Spinal cord (tissue), 10 donors: ENCODE data around the gene MROH2A. TPM values are rescaled to one million over a fixed set of nuclear protein-coding genes. Genes with fewer than 3 reads are reported as not detected.

ENCODE experiments used
- DNase-seq, 6 donors: peaks; one replicate each; pipeline versions ENCODE4 v3.0.0 to v3.0.0-alpha.2; 2013 to 2015; ENCODE audit warnings: low spot score in 6 of 6, low read depth in 4 of 6
- H3K27ac ChIP-seq: one replicate; pipeline ENCODE4 v1.5.1; 2013; ENCODE audit warnings: low read depth, low read length, control low read depth
- H3K27me3 ChIP-seq: one replicate; pipeline ENCODE4 v1.6.1; 2013; ENCODE audit warnings: low read length; ENCODE audit not compliant: control insufficient read depth, insufficient read depth
- H3K36me3 ChIP-seq: one replicate; pipeline ENCODE4 v1.6.1; 2013; ENCODE audit warnings: low read length; ENCODE audit not compliant: control insufficient read depth, insufficient read depth
- H3K4me1 ChIP-seq: one replicate; pipeline ENCODE4 v1.6.1; 2013; ENCODE audit warnings: low read length; ENCODE audit not compliant: control insufficient read depth, insufficient read depth
- H3K4me3 ChIP-seq: one replicate; pipeline ENCODE4 v1.5.1; 2013; ENCODE audit warnings: low read depth, low read length, control low read depth
- H3K9me3 ChIP-seq: one replicate; pipeline ENCODE4 v1.6.1; 2013; ENCODE audit warnings: low read length; ENCODE audit not compliant: control insufficient read depth, insufficient read depth
- WGBS: methylation state at CpG from one replicate; pipeline ENCODE4 v1.1.5; 2013; ENCODE audit warnings: missing lambda C conversion rate; ENCODE audit not compliant: insufficient coverage; 5-methylcytosine and 5-hydroxymethylcytosine counted together
- polyA plus RNA-seq, 2 donors: library from polyadenylated mRNA; unstranded; fragments of 120-200 nt; gene quantifications; one replicate each; pipeline ENCODE4 v1.2.1, GENCODE V29; 2013; ENCODE audit not compliant: insufficient read length in 2 of 2
- total RNA-seq, 2 donors: library from RNA; depleted of rRNA in 1 of 2; stranded (reverse); fragments of 120-200 nt in 1 of 2; fragments of >200 nt in 1 of 2; gene quantifications; one replicate each; pipeline versions ENCODE4 v1.2.3 to v1.2.4, GENCODE V29; 2013 to 2014
- donor health status: healthy.

MROH2A gene
- total and polyA plus RNA-seq, 4 donors: under 0.01 to 0.12 TPM; not detected in 2

DNA sequence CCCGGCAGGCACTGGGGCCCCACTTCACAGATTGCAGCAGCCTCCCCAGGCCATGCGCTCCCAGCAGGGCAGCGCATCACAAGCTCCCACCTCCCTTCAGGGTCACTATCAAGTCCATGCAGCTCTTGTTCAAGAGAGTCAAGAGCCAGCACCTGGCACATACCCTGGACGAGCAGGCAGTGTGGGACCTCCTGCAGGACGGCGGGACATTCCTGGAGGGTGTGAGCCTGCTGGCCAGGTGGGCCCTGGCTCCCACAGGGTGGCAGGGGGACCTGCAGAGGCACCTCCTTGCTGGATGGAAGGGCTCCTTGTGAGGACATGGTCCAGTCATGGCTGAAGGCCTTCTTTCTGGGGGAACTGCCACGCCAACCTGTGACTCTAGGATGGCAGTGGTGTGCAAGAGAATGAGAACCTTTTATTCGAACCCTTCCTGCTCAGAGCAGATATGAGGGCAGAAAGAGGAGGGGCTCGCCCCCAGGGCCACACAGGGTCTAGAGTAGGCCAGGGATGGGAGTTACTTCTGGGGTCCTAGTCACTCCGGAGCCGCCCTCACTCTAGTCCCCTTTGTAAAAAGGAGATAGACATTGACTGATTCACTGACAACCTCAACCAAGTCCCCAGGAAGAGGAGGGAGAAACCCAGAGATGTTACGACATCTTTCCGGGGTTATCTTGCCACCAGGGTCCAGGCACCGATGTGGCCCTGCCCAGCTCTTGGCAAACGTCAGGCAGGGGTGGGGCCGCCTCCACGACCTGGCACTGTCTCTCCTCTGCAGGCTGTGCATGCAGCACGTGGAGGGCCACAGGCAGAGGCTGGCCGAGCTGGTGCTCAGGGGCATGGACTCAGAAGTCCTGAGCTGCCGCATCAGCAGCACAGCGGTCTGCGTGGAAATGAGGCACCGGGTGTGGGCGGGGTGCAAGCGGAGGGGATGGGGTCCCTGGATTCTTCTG, 44.9 kb downstream of the MROH2A start:
- no peak for DNase-seq
- no peaks in the 10 kb centered on the region for H3K36me3 ChIP-seq
- 81% methylated on average over 23 of the region's 25 CpGs for WGBS
- no peak overlapping the region for H3K27ac ChIP-seq
- H3K27me3 ChIP-seq: no peaks in the 10 kb centered on the region
- no peak overlapping the region for H3K4me3 ChIP-seq
- H3K4me1 ChIP-seq: no peaks in the 10 kb centered on the region
- H3K9me3 ChIP-seq: peaks cover 3% of the 10 kb centered on the region

DNA sequence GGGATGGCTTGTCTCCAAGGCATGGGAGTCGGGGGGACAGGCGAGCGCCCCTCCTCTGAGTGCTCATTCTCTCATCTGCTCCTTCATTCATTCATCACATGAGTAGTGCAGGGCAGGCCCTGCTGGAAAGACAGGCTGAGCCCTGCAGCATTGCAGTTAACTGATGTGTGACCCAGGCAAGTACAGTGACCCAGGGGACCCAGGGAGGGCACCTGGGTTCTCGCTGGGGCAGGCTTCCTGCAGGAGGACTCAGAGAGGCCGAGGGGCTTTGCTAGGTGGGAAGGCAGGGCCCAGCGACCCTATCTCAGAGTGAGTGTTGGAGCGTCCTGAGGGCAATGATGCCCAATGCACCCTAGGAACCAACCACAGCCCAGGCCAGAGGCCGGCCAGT, 45.6 kb downstream of the MROH2A start:
- DNase-seq: no peak
- Histone ChIP-seq H3K9me3 (peaks cover 3% of the 10 kb centered on the region), H3K36me3 (no peaks in the 10 kb centered on the region), H3K4me1 (no peaks in the 10 kb centered on the region), H3K27me3 (no peaks in the 10 kb centered on the region), H3K4me3 (no peak overlapping the region), H3K27ac (no peak overlapping the region)
- WGBS: 83% methylated on average over 7 of the region's 8 CpGs

DNA sequence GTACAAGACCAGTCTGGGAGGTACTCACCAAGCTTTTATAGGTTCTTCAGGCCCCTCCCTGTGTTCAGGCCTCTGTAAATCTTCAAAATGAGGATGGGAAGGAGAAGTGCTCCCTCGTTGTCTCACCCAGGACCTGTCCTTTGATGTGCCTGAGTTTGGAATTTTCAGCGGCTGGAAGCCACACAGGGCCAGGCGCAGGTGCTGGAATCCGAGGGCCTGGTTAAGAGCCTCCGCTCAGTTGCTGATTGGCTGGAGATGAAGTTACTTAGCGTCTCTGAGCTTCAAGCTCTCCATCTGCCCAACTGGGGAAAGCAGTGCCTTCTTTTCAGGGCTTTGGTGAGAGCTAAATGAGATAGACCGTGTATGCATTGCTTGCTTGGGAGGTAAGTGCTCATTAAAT, 46.2 kb downstream of the MROH2A start:
- no peaks in the 10 kb centered on the region for H3K27me3 ChIP-seq
- 65% methylated on average over 6 of the region's 7 CpGs for WGBS

DNA sequence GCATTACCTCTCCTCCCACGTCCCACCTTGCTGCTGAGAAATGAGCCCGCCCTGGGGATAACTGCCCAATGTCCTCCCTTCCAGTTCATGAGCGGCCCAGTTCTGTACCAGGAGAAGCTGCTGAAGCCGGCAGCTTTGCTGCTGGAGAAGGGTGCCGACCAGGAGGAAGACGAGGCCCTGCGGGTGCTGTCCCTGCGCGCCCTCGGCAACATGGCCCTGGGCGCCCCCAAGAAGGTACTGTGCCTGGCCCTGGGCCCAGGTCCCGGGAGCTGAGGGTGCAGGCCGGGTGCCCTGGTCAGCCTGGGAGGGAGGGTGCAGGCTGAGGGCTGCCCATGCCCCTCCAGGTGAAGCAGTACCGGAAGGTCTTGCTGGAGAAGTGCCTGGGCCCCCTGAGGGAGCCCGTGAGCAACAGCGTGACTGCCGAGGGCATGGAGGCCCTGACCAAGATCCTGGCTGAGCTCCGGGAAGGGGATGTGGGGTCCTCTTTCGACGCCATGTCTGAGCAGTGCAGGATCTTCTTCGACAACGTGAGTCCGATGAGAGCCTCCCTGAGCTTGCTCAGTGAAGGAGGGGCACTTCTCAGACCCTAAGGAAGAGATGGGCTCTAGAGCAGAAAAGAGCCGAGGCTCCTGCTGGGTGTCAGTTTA, 50.5 kb downstream of the MROH2A start:
- H3K27ac ChIP-seq: no peak overlapping the region
- 84% methylated on average over 24 of the region's 24 CpGs for WGBS
- H3K4me1 ChIP-seq: no peaks in the 10 kb centered on the region
- H3K4me3 ChIP-seq: no peak overlapping the region
- peaks cover 3% of the 10 kb centered on the region for H3K9me3 ChIP-seq
- no peak for DNase-seq
- no peaks in the 10 kb centered on the region for H3K36me3 ChIP-seq
- H3K27me3 ChIP-seq: no peaks in the 10 kb centered on the region

More for the DNA sequence above, 46.2 kb downstream of the MROH2A start:
- Histone ChIP-seq H3K27ac (no peak overlapping the region), H3K4me1 (no peaks in the 10 kb centered on the region), H3K9me3 (peaks cover 3% of the 10 kb centered on the region), H3K4me3 (no peak overlapping the region), H3K36me3 (no peaks in the 10 kb centered on the region)
- DNase-seq: no peak

DNA sequence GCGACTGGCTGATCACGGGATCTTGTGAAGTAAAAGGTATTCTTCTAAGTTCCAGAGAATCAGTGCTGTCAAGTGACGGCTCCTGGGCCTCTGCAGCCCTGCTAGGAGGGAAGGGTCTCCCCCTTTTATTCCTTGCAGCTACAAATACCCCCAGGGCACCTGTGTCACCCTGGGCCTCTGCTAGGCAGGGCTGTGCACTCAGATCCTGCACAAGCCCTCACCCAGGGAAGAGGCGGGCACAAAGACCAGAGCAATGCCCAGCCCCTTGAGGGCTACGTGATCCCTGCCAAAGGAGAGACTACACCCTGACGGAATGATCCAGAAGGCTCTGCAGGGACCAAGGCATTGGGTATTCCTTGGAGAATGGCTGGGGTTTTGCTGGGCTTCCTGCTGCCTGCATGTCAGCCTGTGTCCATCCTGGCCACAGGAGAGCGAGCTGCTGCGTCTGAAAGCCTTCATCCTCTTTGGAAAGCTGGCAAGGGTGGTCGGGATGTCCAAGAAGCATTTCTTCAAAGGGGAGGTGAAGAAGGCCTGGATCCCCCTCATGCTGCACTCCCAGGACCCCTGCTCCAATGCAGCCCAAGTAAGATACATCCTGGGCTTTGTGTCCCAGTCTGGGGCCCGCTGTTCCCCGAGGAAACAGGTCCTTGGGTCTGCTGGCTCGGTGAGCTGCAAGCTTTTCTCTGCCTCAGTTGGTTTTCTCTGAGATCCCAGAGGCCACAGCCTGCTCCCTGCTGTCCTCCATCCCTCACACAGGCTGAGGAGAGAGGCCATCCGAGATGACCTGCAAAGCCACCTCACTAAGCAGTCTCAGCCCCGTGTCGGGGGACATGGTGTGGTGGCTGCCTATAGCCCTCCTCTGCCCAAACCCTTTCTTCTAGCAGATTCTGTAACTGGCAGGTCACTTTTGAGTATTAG, 51.3 kb downstream of the MROH2A start:
- no peak overlapping the region for H3K4me3 ChIP-seq
- no peaks in the 10 kb centered on the region for H3K27me3 ChIP-seq
- H3K9me3 ChIP-seq: peaks cover 3% of the 10 kb centered on the region
- H3K36me3 ChIP-seq: no peaks in the 10 kb centered on the region
- DNase-seq: no peak
- WGBS: 84% methylated on average over 12 of the region's 15 CpGs
- H3K4me1 ChIP-seq: no peaks in the 10 kb centered on the region
- H3K27ac ChIP-seq: no peak overlapping the region

DNA sequence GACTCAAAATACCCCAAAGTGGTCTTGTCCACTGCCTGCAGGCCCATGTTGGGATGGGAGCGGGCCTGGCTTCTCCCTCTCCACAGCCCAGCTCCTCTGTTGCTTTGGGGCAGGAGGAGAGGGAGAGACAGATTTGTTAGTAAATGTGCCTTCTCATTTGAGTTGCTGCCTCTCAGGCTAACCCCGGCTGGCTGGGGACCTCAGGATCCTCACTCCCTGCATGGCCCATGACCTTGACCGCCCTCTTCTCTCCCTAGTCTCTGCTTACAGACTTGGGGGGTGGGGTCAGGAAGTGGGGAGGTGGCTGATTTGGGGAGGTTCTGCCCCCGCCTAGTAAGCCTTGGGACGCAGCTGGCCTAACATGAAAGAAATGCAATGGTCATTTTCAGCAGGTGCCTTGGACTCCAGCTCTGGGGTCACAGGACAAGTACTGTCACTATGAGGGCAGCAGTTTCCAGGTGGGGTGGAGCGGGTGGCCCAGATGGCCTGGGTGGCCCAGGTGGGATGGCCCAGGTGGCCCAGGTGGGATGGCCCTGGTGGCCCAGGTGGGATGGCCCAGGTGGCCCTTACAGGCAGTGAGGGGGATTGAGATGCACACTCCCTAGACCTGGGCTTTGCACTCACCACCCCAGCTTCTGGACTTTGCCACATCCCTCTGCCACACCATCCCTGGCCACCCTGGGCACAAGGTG, 52.1 kb downstream of the MROH2A start:
- DNase-seq: no peak
- Histone ChIP-seq H3K27me3 (no peaks in the 10 kb centered on the region), H3K9me3 (peaks cover 3% of the 10 kb centered on the region), H3K36me3 (no peaks in the 10 kb centered on the region), H3K27ac (no peak overlapping the region), H3K4me3 (no peak overlapping the region), H3K4me1 (no peaks in the 10 kb centered on the region)
- WGBS: 100% methylated on average over 4 of the region's 6 CpGs

DNA sequence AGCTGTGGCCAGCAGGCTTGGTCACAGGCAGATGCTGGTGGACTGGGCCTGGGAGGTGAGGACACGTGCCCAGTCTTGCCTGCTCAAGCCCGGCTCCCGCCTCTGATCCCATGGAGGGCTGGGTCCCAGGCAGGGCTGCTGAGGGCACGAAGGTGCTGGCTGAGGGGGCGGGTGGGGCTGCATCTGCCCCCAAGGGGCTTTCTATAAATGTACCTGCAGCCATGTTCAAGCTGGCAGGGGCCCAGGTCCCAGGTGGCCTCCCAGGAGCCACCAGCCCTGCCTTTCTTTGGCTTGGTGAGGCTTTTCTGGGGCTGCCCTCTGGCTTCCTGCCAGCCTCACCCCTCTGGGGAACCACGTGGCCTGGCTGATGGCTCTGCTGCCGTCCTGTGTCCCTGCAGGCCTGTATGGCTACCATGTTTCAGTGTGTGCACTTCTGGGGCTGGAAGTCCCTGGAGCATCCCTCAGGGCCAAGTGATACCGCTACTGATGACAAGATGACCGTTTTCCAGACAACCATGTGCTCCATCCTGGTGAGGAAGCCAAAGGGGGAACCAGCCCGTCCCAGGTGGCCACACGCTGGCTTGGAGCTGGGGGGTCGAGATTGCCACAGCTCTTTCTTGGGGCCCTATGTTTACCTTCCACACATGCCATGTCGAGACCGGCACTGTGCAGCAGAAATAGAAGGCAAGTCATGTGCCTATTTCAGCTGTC, 53.0 kb downstream of the MROH2A start:
- Histone ChIP-seq H3K27me3 (no peaks in the 10 kb centered on the region), H3K27ac (no peak overlapping the region), H3K4me1 (no peaks in the 10 kb centered on the region), H3K4me3 (no peak overlapping the region), H3K36me3 (peaks cover 4% of the 10 kb centered on the region), H3K9me3 (peaks cover 3% of the 10 kb centered on the region)
- WGBS: 82% methylated on average over 14 of the region's 14 CpGs
- DNase-seq: no peak

DNA sequence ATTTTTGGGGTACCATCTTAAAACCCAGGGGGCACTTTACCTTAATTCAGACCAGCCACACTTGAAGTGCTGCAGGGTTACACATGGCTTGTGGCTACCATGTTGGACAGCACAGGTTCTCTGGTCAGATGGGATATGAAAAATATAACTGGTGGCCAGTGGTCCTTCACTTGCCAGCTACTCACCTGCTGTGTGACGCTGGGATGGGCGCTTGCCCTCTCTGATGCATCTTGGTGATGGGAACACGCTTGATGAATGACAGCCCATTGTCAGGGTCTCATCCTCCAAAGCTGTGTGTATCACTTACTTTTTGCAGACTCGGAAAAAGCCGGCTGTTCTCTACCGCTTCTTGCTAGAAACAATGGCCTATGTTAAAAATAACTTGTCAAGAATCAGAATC, 53.7 kb downstream of the MROH2A start:
- DNase-seq: no peak
- peaks cover 4% of the 10 kb centered on the region for H3K36me3 ChIP-seq
- H3K27me3 ChIP-seq: no peaks in the 10 kb centered on the region
- no peak overlapping the region for H3K4me3 ChIP-seq
- H3K27ac ChIP-seq: no peak overlapping the region
- no peaks in the 10 kb centered on the region for H3K9me3 ChIP-seq
- WGBS: 100% methylated on average over 6 of the region's 6 CpGs
- H3K4me1 ChIP-seq: no peaks in the 10 kb centered on the region
